Inflammatory macrophage treated with lipopolysaccharide for 4 hours (primary cell): ENCODE data around the gene MRPS2.
"Not testable (repeated sequence)": the region's sequence is repeated elsewhere in the genome, so short reads cannot be mapped to it uniquely, and the experiment has no call there.

ENCODE experiments used
- DNase-seq: peaks from one replicate; pipeline ENCODE4 v3.0.0-alpha.2; 2020

MRPS2 gene

GRCh38 chr9:135516132-135516860 is 15.8 kb downstream of the MRPS2 start:
- no peak for DNase-seq

- DNase-seq = no peak
These were observed 16.9 kb downstream of the MRPS2 start for GRCh38 chr9:135517407-135517822.

GRCh38 chr9:135519179-135519971 is 18.9 kb downstream of the MRPS2 start:
- DNase-seq = no peak

- DNase-seq = no peak
These were observed 20.6 kb downstream of the MRPS2 start, which contains the start of gene LCN1 for GRCh38 chr9:135520916-135521607. TSS of gene LCN1 (plus strand) at chr9:135521440. CDS start at chr9:135521498, 58 bp downstream.

DNA sequence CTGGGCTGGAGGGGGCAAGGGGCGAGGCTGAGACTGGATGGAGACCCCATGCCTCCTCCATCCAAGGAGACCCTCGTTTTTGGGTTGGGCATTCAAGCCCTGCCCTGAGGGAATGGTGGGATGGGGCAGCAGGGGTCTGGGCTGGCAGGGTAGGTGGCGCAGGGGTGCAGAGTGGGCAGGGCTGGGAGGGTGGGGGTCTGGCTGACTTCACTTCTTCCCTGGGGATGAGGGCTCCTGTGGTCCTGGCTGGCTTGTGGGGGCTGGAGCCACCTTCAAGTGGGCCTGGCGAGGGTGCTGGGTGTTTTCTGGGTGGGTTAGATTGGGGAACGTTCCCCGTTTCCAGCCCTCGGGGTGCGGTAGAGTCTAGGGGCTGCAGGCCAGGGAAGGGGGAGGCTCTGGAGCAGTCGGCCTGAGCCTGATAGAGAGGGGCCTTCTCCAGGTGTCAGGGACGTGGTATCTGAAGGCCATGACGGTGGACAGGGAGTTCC is 21.2 kb downstream of the MRPS2 start:
- no peak for DNase-seq

- no peak for DNase-seq
These were observed 21.8 kb downstream of the MRPS2 start for GRCh38 chr9:135522137-135522877.

DNA sequence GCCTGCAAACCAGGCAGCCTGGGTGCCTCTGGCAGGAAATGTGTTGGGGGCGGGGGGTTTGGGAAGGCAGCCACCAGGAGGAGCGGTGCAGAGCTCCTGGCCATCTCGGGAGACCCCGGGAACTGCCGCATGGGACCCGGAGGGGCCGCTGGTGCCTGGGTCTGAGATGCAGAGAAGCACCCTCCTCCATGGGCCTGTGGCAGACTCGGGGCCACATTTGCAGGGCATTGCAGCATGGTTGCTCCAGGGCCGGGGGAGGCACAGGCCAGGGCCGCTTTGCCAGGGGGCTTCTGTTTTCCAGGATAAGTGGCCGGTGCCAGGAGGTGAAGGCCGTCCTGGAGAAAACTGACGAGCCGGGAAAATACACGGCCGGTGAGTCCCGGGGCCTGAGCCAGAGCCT is 22.4 kb downstream of the MRPS2 start:
- DNase-seq = no peak

- no peak for DNase-seq
These were observed 23.1 kb downstream of the MRPS2 start for GRCh38 chr9:135523521-135524129.

DNA sequence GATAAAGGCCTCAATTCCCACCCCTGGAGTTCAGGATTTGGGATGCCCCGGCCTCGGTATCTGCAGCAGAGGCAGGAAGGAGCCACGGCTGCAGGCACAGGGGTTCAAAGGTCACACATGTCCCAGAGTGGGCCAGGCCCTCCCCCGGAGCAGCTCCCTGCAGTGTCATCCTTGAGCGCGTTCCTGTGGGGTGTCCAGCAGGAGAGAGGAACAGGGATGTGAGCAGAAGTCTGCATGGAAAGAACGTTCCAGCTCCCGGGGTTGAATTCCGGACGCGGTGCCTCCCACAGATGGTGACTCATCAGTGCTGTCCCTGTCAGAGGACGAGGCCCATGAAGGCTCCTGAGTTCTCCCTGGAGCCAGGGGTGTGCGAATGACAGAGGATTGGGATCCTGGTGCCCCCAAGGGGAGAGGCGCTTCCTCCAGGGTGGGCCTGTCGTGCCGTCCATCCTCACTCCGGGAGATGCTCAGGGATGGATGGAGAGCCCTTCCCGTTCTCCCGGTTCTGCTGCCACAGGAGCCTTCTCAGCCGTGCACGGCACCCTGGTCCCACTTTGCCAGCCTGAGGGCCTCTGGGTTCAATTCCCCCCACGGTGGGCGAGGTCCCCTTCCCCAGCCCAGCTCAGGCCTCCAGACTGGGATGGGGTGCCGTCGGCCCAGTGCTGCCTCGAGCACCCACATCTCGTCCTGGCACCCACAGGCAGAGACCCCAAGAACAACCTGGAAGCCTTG is 23.8 kb downstream of the MRPS2 start:
- no peak for DNase-seq

DNA sequence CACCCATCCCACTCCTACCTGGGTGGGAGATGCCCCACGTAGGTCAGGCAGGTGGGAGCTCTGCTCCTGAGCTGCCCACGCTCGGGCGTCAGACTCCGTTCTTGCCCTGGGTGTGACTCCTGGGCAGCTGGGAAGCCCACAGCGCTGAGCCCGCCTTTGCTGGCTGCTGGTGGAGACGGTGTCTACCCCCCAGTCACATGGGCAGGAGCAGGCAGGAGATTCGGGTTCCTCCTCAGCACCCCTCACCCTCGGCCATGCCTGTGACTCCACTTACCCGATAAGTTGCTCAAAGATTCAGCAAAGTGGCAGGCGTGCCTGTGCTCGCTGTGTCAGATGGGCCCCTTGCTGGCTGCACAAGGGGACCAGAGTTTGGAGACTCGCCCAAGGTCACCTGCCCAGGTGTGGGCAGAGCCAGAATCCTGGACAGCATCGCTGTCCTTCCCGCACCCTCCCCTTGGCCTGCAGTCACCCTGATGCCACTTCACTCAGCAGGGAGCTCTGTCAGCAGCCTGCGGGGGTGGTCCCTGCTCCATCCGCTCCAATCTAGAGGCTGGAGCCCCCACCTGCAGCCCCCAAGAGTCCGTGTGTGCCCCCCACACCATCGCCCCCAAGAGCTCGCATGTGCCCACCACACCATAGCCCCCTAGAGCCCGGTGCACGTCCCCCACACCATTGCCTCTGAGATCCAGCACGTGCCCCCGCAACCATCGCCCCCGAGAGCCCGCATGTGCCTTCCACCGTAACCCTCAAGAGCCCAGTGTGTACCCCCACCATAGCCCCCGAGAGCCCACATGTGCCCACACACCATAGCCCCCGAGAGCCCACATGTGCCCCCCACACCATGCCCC is 25.0 kb downstream of the MRPS2 start:
- DNase-seq = no peak

- no peak for DNase-seq
These were observed 25.7 kb downstream of the MRPS2 start for GRCh38 chr9:135526089-135526729.

DNA sequence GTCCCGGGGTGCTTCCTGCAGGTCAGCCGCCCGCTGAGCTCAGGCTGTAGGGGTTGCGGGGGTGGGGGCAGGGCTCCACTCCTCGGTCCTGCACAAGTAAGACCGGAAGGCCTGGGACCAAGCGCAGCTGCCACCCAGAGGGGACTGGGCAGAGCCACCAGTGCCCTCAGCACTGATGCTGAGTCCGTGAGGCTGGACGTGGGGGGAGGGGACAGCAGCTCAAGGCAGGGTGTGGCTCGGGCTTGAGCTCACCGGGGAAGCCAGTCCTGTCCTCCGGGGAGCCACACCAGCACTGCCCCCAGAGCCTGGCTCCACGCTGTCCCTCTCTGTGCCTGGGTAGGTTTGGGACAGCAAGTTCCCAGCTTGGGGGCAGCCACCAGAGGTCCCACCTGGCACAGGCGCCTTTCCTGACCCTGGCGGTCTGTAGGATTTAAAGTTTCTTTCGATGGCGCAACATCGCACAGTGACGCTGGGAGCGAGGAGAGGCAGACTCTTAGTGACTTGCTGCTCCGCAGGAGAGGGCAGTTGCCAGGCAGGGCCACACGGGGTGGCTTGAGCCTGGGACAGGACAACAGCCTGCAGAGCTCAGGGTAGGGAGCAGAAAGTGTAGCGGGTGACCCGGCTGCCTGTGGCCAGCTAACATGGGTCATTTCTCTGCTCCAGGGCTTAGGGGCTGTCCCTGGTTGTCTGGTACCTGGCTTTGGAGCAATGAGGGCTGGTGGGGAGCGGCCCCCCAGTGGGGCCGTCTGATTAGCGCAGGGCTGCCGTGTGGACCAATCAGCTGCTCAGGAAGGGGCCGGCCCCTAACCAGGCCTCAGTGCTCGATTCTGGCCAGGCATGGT is 26.5 kb downstream of the MRPS2 start:
- DNase-seq = no peak

GRCh38 chr9:135528842-135529435 is 28.5 kb downstream of the MRPS2 start:
- not testable (repeated sequence) for DNase-seq

GRCh38 chr9:135530146-135530545 is 29.7 kb downstream of the MRPS2 start:
- no peak for DNase-seq

DNA sequence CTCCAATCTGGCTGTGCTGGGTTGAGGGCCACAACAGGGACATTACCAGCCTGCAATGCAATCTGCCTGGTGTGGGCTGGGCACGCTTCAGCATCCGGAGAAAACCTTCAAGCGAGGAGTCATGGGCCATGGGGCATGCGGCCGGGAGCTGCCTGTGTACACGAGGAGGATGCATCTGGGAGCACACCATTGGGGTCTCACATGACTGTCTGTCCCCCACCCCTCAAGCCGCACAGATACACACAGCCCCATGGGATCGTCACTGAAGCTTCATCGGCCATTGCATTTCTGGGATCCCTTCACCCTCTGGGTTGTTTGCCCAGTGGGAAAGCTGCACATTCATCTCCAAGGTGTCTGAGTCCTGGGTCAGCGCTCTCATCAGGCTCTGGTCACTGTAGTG is 30.6 kb downstream of the MRPS2 start:
- DNase-seq = no peak

DNA sequence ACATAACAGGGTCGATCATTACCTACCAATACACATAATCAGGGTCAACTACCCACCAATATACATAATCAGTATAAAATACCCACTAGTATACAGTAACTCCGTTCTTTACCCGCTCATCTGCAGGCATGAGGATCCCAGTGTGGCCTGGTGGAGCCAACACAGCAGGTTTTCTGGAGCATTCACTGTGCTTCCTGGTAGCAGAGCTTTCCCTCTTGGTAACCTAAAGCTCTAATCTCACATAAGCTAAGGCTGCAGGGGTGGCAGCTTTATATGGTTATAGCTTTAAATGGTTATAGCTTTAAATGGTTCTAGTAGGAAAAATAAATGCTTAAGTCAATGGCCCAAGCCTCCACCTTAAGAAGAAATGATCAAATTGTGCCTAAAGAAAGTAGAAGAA is 32.6 kb downstream of the MRPS2 start:
- no peak for DNase-seq

DNA sequence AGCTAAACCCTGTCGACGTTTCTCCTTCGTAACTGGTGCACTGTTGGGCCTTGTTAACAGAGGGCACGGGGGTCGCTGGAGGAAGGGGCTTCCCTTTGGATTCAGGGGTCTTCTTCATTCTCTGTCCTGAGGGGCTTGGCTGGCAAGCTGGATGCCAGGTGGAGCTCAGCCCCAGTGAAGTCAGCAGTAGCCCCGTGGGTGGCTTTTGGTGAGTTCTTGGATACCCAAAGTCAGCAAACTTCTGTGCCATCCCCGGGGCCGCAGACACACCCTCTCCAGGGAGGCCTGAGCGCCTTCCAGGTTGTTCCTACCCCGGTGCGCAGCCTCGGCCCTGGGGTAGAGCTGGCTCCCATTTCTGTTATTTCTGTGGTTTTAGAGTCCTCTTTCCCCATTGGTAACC is 33.2 kb downstream of the MRPS2 start:
- DNase-seq = no peak

DNA sequence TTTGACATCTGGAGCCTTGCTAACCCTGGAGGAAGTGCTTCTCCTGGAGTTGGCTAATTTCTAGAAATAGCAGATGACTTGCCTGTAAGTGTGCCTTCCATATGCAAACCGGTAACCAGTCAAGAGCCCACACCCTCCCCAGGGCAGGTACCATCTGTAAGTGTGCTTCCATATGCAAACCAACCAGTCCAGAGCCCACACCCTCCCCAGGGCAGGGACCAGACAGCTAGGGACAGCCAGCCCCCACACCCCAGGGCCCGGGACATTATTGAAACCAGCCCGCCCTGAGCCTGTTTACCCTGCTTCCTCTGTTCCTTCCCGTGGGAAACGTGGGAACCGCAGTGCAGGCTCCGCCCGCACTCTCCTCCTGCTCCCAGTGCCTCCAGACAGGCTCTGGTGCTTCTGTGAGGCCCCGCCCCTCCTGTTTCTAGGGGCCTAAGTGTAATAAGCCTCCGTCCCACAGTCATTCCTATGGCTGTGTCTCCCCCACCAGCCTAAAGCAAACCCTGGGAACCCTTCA is 33.8 kb downstream of the MRPS2 start:
- not testable (repeated sequence) for DNase-seq
